HL-60 (cell line): ENCODE results near the gene SLC16A13.

ENCODE experiments used
- DNase-seq, 2 experiments: peaks; one replicate each; pipeline ENCODE4 v3.0.0-alpha.2; 2010 to 2020; ENCODE audit warnings: low read depth in 1 of 2, low spot score in 1 of 2
- H3K27ac ChIP-seq: fragments of 250-450 bp; sonication (Bioruptor Pico); replicated peaks from 2 replicates; pipeline ENCODE4 v1.5.1; 2020; ENCODE audit warnings: mild to moderate bottlenecking, moderate library complexity
- H3K27me3 ChIP-seq: fragments of 250-450 bp; sonication (Bioruptor Pico); 2 replicates; pipeline ENCODE4 v1.5.1; 2021; ENCODE audit warnings: mild to moderate bottlenecking, moderate library complexity; ENCODE audit not compliant: insufficient read depth, poor library complexity, severe bottlenecking
- H3K4me3 ChIP-seq: replicated peaks from 2 replicates; pipeline ENCODE4 v1.5.1; 2011; ENCODE audit warnings: mild to moderate bottlenecking, control low read depth, low read length; ENCODE audit not compliant: insufficient read depth
- CTCF ChIP-seq: IDR thresholded peaks from one replicate; pipeline ENCODE4 v1.5.1; 2011; ENCODE audit warnings: low read length, control low read depth, inconsistent platforms; ENCODE audit not compliant: insufficient read depth
- GABPA ChIP-seq: IDR thresholded peaks from 2 replicates; pipeline ENCODE4 v1.6.1; 2012; ENCODE audit warnings: low read depth
- POLR2AphosphoS5 ChIP-seq: IDR thresholded peaks from 2 replicates; pipeline ENCODE4 v1.6.1; 2012; ENCODE audit warnings: low read depth
- REST ChIP-seq: IDR thresholded peaks from 2 replicates; pipeline ENCODE4 v1.6.1; 2012; ENCODE audit warnings: low read depth; ENCODE audit not compliant: insufficient replicate concordance
- SPI1 ChIP-seq: IDR thresholded peaks from 2 replicates; pipeline ENCODE4 v1.6.1; 2012; ENCODE audit warnings: low read depth, mild to moderate bottlenecking, borderline replicate concordance

Gene SLC16A13

DNA sequence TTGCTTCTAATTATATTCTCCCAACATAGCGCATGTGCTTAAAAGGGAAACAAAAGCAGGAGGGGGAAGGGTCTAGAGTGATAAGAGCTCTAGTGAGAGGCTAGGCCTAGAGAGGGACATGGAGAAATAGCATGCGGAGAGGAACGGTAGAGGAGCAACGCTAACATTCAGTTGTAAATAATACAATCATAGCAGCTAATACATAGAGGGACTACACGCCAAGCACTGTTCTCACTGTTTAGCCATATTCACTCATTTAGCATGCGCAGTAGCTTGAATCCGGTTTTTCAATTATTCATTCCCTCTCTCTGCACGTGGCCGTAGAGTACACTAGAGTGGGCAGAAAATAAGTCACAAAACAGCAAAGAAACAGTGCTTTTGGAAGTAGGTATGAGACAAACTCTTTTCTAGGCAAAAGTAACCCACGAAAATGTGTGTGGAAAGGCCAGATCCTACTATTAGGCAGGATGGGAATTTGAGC lies 41.7 kb upstream of the SLC16A13 start:
- Histone ChIP-seq H3K27ac (no peak overlapping the region), H3K4me3 (no peak overlapping the region), H3K27me3 (no peaks in the 10 kb centered on the region)
- DNase-seq = no peak
- TF ChIP-seq CTCF (no peak), POLR2AphosphoS5 (no peak), REST (no peak), SPI1 (no peak), GABPA (no peak)

DNA sequence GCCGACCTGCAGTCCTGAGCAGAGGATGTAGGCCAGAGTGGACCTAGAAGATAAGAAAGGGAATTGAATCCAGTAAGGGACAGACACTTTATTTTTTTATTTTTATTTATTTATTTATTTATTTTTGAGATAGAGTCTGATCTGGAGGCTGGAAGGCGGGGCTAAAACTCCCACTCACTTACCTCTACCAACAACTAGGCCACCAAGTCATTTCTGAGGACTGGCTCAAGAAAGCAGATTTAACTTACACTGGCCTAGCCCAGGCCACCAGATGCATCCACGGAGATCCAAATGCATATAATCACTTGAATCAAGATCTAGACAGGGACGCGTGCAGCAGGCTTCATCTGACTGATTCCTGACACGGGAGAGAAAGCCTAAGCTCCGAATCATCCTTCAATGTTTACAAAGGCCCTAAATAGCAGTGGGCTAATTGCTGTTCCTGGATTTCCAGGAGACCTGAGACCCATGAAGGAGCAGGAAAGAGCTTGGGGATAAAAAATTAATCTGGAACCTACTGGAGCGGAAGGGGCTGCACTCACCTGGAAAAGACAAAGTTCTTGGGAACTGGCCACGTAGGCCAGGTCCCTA lies 41.1 kb upstream of the SLC16A13 start:
- Histone ChIP-seq H3K4me3 (no peak overlapping the region), H3K27me3 (no peaks in the 10 kb centered on the region), H3K27ac (no peak overlapping the region)
- no peak for TF ChIP-seq CTCF
- no peak for TF ChIP-seq GABPA
- TF ChIP-seq SPI1 = no peak
- TF ChIP-seq REST = no peak
- no peak for TF ChIP-seq POLR2AphosphoS5
- DNase-seq = no peak

- H3K27me3 ChIP-seq = no peaks in the 10 kb centered on the region
- no peak for DNase-seq
- H3K4me3 ChIP-seq = no peak within 1 kb of the TSS
- H3K27ac ChIP-seq = no peak within 1 kb of the TSS
- TF ChIP-seq GABPA = no peak
- no peak for TF ChIP-seq CTCF
- no peak for TF ChIP-seq SPI1
- TF ChIP-seq POLR2AphosphoS5 = no peak
Measured at GRCh38 chr17:6995500-6996255, 40.1 kb upstream of the SLC16A13 start, which contains the start of gene ALOX12. ALOX12 (plus strand) TSS chr17:6996049; CDS start chr17:6996118, 69 bp downstream.
